GM19025 (cell line): Measurements from ENCODE around the gene MCOLN2.
"Not testable (repeated sequence)": the region's sequence is repeated elsewhere in the genome, so short reads cannot be mapped to it uniquely, and the experiment has no call there.

Experiments
- ATAC-seq: cut with Tn5 transposase; IDR thresholded peaks from one replicate; pipeline ENCODE4 v1.9.1; 2021; ENCODE audit warnings: mild to moderate bottlenecking, low read depth, moderate library complexity; ENCODE audit not compliant: unreplicated experiment

Gene MCOLN2

DNA sequence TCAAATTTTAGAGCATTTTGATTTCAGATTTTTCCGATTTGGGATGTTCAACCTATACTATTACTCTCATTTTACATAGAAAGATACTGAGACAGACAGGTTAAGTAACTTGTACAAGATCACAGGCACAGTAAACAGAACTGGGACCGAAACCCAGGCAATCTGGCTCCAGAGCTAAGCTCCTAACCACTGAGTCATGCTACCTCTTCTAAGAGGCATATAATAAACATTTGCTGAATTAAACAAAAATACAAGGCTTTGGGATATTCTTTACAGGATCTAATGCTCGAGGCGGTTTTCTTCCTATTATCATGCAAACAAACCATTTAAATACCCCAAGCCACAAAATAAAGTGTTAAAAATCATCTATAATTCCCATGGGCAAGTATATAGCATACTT, 50.3 kb downstream of the MCOLN2 start:
- no peak for ATAC-seq

DNA sequence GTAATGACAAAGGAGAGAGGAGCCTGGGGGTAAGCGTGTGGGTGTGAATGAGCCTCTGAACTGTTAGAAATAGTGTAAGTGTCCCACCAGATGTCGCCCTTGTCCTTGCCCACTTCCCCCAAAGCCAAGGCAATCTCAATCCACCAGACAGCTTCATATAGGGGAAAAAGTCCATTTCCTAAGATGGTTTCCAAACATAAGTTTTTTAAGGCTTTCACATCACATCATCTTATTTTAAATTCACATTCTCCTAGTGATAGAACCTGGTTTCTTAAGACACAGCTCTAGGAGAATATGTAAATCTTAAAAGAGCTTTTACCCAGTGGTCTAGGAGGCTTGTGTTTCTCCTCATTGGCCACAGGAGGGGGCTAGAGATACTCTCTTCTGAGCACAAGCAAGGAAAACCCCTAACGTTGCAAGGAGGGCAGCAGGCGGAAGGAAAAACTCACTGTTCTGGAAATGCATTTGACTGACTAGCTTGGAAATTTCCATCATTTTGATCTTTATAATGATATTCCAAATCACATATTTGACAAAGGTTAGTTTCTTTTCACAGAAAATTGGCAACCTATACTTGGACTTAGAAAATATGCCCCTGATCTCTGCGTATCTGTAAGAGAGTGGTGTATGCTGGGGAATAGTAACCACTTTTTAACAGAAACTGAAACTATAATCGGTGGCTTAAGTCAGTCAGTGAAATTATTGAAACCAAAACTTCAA, 52.0 kb downstream of the MCOLN2 start:
- peak; percentile 89 for ATAC-seq

DNA sequence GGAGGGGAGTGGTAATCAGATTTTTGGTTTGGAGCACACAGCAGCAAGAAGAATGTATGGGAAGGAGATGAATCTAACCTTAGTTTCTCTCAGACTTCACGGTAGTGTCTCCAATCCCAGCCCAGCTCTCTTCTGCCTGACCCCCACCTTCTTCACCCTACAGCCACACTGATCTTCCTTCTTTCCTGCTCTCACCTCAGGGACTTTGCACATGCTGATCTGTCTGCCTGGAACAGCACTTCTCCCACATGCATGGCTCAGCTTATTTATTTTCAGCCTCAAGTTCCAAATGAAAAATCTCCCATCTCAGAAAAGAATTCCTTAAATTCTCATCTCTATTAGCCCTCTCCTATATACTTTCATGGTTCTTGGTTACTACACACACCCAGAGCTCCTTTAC, 55.1 kb downstream of the MCOLN2 start:
- ATAC-seq, result no peak

DNA sequence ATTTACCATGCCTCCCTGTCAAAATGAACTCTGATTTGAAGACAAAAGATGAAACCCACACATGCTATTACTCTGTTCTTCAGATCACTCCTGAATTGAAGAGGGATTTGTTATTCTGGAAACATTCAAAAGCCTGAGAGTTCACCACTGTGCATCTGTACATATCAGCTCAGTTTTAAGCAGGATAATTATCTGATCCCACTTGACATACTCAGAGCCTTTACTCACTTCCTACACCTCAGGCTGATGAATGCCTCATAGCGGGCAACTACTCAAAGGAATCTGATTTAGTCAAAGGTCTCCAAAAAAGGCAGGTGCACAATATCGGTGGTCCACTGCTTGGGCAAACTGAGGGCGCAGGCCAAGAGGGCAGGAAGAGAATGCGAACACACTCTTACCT, 56.4 kb downstream of the MCOLN2 start:
- no peak for ATAC-seq

DNA sequence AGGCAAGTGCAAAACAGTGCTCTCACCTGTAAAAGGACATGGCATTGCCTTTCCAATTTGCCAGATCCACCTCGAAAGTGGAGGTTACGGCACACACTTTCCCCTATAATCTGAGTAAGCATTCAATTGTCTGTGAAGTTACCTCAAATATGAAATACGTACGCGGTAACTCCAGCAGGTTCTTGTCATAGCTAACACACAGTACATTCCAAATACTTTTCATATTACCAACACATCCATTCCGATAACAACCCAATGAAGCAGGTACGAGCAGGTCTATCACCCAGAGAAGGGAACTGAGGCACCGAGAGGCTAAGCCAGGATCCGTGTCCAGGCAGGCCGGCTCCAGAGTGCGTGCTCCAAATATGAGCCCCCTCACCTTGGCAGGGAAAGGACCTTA, 57.2 kb downstream of the MCOLN2 start:
- ATAC-seq, result no peak

DNA sequence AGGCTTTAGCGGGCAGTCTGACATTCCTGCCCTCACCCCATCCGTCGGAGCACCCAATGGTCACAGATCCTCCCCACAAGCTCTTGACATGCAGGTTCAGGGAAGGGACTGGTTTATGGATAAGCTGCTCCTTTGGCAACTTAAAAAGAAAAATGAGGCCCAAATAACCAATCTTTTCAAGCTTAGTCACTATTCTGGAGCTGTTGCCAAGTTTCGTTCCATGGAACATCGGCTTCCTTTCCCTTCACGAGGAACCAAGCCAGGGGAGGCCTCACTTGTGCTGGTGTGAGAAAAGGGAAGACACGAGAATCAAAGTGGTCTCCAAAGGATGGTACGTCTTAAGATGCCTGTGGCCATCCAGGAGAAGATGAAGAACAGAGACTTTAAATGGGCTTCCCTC, 57.8 kb downstream of the MCOLN2 start:
- no peak for ATAC-seq

DNA sequence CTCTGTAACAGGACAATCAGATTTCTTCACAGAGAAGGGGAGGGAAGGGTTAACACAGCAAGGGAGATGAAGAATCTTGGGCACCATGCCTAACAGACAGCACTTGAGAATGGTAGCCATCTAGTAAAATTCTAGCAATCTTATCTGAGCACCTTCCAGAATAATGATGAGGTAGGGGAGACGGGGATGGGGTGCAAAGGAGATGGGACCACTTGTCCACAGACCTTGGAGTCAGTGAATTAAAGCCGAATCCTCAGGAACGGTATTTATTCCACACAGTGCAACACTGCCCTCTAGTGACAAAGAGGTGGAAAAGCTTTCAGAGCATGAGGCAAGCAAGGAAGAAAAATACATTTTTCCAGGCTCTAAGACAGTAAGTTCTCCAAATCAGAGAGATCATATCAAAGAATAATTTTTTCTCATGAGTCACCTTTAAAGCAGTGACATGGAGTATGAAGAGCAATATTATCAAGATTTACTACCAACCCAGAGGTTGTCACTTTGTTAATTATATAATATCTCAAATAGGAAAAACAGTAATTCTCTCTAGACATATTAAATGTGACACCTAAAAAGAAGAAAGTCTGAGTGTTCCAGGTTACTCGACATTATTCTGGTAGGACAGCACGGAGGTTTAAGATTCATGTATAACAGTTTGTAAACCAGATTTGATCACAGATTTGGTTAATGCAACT, 60.6 kb downstream of the MCOLN2 start:
- ATAC-seq, result no peak

DNA sequence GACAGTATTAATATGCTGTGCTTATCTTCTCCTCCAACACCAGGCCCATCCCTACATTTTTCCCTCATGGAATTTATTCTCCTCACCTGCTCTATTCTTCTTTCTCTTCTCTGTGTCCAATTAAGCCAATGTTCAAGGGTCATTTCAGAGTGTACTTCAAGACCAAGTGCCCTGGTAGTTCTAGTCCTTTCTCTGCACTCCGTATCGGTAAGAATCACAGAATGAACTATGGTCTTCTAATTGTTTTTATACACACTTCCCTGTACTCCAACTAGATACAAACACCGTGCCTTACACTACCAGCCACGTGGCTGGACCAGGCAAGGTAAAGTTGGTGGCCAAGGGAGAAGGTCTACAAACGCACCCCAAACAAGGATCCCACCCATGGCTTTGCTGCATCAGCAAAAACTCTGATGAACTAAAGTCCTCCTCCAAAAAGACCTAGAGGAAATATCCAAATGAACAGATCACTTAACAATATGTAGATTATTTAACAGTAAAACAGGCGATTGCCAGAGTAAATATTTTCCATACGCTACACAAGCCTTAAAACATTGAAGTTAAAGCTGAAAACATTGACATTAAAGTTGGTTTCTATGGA, 63.8 kb downstream of the MCOLN2 start:
- ATAC-seq, result no peak

DNA sequence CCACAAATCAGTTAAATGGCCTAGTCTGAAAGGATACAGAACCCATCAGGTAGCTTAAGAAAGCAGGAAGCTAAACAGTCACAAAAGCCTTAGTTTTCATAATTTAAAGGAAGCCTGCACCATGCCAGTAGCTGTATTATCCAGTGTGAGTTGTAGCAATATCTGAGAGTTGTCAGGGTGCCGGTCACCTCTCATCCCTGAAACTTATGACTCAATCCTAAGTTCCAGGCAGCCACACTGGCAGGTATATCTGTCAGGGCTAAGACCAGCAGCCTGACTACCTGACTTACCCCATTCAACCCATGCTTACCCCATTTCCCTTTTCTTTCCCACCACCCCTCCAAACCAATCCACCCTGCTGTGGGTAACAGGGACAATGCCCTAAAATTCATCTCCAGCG, 66.1 kb downstream of the MCOLN2 start:
- no peak for ATAC-seq

DNA sequence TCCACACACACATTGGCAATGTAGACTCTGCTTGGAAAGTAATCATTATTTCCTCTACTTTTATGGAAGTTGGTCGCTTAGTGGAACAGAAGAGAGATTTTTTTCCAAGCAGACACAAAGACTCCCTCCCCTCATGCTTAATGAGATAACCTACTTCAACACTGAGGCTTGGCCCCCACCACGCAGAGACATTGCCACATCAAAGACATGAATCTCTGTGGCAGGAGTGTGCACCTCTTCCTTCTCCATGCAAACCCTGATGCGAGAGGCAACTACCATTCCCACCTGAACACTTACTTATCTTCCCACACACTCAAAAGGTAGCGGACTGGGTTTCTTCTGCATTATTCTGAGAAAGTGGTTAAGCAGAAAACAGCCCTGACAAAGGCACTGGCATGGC, 66.6 kb downstream of the MCOLN2 start:
- ATAC-seq, result no peak

DNA sequence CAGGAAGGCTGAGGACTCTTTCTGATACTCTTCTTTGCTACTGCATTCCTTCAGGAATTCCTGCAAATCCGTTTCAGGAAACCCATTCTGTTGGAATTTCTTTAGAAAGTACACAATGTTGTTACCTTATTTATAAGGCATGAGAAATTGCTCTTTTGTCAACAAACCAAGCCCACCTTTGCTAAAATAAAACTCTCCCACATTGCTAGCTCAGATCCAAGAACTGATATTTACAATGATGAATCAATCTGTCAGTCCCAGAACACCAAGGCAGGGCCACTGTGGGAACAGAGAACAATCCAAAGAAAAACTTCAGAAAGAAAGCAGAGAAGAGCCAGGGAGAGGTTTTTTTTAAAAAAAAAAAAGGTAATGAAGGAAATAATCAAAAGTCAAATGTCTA, 67.3 kb downstream of the MCOLN2 start:
- no peak for ATAC-seq

DNA sequence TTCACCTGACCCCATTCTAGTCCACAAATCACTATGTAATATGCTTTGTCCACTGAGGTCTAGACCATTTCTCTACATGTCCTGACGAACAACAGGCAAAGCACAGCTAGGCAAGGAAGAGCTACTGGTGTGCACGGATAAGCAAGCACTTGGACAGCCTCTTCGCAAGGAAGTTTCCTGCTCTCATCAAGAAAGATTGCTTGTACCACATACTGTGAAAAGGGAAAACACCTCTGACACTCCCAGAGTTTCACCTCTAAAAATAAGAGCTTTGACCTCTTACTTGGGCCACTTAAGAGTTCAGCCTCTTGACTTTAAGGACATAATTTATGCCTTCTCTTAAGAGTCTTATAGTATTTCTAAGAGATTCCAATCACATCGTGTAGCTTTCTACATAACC, 67.9 kb downstream of the MCOLN2 start:
- ATAC-seq, result no peak

DNA sequence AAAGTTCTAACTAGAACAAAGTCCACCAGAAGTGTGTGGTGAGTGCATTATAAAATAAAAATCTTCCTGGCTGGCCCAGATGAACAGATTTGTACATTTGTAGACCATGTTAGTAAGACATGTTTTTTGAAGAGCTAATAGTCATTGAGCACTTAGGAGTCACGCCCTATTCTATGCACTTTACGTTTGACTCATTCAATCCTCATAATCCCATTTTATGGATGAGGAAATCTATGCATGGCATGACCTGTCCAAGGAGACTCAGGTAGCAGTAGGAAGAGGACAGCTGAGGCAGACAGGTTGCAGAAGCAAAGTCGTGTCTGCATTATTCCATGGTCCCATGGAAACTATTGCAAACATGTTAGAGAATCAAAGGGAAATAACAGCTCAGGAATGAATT, 73.6 kb downstream of the MCOLN2 start:
- no peak for ATAC-seq

DNA sequence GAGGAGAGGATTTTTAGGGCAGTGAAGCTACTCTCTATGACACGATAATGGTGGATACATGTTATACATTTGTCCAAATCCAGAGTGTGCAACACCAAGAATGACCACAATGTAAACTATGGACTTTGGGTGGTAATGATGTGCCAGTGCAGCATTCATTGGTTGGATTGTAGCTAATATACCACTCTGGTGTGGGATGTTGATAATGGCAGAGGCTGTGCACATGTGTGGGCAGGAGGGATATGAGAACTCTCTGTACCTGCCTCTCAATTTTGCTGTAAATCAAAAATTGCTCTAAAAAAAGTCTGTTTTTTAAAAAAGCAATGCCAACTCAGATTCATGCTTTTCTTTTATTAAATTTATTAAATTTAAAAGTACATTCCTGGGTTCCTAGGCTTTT, 76.8 kb downstream of the MCOLN2 start:
- ATAC-seq, result no peak

DNA sequence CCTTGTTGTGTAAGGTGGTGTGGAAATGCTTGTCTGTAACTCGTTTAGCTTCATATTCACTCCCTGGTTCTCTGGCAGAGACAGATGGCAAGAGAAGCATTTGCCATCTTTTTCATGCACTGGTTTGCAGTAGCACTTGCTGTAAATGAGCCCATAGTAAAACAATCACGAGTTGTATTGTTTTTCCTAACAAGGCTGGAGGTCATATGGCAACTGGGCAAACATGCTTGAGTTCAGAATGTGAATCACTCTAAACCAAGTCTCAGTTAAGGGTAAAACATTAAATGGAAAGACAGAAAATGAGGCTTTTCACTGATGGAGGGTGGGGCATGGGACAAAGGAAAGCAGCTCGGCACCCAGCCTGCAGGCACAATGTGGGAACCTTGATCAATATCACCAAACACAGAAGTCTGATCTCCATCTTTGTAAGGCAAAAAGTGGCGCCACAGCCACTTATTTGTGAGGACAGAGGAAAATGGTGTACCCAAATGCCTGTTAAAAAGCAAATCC, 77.4 kb downstream of the MCOLN2 start:
- no peak for ATAC-seq

DNA sequence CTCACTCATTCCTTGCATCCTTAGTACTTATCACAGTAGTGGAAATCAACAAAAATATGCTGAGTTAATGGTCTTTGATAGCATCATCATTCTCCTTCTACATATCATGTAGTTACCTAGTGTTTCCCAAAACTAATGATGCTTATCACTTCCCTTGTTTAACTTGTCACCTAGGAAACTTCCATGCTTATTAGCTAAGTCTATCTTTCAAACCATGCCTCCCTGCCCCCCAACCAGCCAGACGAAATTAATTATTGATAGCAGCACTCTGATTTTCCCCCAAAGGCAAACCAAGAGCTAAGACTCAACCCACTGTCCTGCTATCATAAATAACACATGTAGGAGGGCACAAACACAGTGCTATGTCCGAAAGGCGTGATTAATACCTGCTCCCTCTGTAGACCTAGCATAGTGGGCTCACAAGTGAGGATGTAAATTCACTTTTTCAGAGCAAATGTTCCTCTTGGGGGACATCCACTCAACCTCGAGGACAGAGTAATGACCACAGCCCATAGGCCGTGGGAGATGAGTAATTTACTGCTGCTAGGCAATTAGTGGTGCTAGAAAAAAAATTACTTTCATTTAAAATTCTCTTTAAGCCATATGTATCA, 78.1 kb downstream of the MCOLN2 start:
- no peak for ATAC-seq

DNA sequence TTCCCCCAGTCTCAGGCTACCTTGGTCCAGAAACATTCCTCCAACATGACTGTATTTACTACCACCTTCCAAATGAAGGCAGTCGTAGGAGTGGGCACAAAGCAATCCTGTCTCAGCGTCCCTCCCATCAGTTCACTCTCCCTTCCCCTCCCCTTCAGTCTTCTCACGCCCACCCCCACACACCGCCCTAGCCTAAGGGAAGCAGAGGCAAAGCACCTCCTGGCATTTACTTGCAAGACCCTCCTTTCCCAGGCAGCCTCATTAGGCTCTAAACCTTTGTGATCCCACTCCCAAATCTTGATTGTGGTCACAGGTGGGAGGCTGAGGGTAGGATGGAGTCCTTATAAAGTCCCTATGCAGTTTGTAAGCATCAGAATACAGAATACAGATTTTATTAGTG, 80.0 kb downstream of the MCOLN2 start:
- no peak for ATAC-seq

DNA sequence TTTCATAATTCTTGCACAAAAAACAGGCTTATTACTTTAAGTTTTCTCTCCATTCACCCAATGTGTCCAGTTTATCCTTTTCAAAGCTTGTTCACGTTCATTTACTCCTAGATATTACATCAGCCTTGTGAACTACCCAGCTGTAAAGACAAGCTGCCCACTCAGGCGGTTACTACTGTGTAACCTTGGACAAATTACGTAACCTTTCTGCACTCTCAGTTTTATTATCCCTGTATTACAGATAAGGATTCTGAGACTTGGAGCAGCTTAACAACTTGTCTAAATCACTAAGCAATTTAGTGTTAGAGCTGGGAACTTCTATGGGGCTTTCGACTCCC, 83.4 kb downstream of the MCOLN2 start:
- ATAC-seq, result no peak

DNA sequence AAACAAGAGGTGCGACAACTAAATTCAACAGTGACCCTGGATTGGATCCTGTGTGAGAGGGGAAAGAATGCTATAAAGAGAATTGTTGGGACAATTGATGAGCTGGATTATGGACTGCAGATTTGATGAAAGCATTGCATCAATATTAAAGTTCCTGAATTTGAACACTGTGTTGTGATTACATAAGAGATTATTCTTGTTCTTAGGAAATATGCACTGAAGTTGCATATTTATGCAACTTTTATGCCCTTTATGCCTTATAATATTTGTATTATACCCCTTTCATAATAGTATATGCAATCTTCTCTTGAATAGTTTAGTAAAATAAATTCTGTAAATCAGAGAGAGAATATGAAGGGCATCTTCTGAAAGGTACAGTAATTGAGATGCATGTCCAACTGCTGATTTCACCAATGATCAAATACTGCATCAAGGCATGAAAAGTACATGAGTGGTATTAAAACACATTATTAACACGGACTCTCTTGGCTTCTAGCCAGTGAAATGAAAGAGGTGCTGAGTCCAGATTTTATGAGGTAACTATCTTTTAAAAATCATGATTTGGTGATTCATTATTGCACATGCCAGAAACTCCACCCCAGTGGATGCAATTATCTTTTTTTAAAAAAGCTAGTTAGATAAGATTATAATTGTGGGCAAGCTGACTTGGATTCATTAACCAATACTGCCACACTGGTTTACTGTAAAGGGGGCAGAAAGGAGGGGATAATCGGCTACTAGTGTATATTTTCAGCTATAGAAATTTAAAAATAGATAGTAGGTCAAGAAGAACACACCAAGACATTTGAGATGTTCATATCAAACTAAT, 84.0 kb downstream of the MCOLN2 start:
- no peak for ATAC-seq

DNA sequence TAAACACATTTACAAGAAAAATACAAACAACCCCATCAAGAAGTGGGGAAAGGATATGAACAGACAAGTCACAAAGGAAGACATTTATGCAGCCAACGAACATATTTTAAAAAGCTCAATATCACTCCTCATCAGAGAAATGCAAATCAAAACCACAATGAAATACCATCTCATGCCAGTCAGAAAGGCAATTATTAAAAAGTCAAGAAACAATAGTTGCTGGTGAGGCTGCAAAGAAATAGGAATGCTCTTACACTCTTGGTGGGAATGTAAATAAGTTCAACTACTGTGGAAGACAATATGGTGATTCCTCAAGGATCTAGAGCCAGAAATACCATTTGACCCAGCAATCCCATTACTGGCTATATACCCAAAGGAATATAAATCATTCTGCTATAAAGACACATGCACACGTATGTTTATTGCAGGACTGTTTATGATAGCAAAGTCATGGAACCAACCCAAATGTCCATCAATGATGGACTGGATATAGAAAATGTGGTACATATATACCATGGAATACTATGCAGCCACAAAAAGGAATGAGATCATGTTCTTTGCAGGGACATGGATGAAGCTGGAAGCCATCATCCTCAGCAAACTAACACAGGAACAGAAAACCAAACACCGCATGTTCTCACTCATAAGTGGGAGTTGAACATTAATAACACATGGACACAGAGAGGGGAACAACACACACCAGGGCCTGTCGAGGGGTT, 88.0 kb downstream of the MCOLN2 start:
- not testable (repeated sequence) for ATAC-seq
